ENCODE data around the gene LETM1.

DNA sequence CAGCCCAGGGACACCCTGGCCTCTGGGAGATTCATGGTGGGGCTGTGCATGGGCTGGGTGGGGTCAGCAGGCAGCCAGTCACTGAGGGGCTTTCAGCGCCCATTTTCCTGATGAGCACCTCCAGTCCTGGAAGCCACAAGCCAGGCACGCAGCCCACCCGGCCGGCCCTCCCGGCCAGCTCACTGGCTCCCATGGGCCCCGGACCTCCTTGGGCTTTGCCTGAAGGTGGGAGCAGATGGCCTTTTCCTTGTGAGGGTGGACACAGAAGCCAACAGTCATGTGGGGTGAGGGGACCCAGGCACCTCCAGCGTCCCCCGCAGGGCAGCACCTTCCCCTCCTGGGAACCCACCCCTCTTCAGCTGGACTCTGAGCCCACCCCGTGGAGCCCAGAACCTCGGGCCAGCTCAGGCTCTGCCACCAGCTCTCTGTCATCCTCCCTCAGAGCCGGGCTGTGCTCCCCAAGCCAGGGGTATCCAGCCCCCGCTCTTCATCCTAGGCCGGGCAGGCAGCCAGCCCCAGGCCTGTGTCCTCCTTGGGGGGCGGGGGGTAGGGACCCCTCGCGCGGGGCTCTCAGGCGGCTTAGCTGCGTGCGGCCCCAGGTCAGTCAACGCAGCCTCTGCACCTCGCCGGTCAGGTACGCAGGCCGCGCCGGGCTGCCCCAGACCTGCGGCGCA is 63.7 kb downstream of the LETM1 start:
- TF ChIP-seq, protein P1, sequence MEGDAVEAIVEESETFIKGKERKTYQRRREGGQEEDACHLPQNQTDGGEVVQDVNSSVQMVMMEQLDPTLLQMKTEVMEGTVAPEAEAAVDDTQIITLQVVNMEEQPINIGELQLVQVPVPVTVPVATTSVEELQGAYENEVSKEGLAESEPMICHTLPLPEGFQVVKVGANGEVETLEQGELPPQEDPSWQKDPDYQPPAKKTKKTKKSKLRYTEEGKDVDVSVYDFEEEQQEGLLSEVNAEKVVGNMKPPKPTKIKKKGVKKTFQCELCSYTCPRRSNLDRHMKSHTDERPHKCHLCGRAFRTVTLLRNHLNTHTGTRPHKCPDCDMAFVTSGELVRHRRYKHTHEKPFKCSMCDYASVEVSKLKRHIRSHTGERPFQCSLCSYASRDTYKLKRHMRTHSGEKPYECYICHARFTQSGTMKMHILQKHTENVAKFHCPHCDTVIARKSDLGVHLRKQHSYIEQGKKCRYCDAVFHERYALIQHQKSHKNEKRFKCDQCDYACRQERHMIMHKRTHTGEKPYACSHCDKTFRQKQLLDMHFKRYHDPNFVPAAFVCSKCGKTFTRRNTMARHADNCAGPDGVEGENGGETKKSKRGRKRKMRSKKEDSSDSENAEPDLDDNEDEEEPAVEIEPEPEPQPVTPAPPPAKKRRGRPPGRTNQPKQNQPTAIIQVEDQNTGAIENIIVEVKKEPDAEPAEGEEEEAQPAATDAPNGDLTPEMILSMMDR (IDR thresholded peaks at IDR 0.05; ENCODE audit: low read depth, low read length, missing input control), result no peak
- TF ChIP-seq GABPA (IDR thresholded peaks at IDR 0.05 in 1 of 2, conservative IDR thresholded peaks at IDR 0.05 in 1 of 2) (no peak), FOXA1 (IDR thresholded peaks at IDR 0.05) (no peak), RXRA (IDR thresholded peaks at IDR 0.05) (no peak)
- TF ChIP-seq, protein P2, sequence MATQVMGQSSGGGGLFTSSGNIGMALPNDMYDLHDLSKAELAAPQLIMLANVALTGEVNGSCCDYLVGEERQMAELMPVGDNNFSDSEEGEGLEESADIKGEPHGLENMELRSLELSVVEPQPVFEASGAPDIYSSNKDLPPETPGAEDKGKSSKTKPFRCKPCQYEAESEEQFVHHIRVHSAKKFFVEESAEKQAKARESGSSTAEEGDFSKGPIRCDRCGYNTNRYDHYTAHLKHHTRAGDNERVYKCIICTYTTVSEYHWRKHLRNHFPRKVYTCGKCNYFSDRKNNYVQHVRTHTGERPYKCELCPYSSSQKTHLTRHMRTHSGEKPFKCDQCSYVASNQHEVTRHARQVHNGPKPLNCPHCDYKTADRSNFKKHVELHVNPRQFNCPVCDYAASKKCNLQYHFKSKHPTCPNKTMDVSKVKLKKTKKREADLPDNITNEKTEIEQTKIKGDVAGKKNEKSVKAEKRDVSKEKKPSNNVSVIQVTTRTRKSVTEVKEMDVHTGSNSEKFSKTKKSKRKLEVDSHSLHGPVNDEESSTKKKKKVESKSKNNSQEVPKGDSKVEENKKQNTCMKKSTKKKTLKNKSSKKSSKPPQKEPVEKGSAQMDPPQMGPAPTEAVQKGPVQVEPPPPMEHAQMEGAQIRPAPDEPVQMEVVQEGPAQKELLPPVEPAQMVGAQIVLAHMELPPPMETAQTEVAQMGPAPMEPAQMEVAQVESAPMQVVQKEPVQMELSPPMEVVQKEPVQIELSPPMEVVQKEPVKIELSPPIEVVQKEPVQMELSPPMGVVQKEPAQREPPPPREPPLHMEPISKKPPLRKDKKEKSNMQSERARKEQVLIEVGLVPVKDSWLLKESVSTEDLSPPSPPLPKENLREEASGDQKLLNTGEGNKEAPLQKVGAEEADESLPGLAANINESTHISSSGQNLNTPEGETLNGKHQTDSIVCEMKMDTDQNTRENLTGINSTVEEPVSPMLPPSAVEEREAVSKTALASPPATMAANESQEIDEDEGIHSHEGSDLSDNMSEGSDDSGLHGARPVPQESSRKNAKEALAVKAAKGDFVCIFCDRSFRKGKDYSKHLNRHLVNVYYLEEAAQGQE (IDR thresholded peaks at IDR 0.05), result no peak
- TF ChIP-seq, protein P3, sequence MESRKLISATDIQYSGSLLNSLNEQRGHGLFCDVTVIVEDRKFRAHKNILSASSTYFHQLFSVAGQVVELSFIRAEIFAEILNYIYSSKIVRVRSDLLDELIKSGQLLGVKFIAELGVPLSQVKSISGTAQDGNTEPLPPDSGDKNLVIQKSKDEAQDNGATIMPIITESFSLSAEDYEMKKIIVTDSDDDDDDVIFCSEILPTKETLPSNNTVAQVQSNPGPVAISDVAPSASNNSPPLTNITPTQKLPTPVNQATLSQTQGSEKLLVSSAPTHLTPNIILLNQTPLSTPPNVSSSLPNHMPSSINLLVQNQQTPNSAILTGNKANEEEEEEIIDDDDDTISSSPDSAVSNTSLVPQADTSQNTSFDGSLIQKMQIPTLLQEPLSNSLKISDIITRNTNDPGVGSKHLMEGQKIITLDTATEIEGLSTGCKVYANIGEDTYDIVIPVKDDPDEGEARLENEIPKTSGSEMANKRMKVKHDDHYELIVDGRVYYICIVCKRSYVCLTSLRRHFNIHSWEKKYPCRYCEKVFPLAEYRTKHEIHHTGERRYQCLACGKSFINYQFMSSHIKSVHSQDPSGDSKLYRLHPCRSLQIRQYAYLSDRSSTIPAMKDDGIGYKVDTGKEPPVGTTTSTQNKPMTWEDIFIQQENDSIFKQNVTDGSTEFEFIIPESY (IDR thresholded peaks at IDR 0.05), result no peak

All from liver (tissue), 3 donors.